IPS DF 19.7 (cell line): Measurements from ENCODE around the gene MARCHF2.
A peak's percentile ranks its signal among the peaks of the same experiment; 100 is the strongest.

Experiments used
- DNase-seq: peaks from one replicate; pipeline ENCODE4 v3.0.0-alpha.2; 2013; ENCODE audit warnings: low read depth, low spot score

MARCHF2 gene

DNA sequence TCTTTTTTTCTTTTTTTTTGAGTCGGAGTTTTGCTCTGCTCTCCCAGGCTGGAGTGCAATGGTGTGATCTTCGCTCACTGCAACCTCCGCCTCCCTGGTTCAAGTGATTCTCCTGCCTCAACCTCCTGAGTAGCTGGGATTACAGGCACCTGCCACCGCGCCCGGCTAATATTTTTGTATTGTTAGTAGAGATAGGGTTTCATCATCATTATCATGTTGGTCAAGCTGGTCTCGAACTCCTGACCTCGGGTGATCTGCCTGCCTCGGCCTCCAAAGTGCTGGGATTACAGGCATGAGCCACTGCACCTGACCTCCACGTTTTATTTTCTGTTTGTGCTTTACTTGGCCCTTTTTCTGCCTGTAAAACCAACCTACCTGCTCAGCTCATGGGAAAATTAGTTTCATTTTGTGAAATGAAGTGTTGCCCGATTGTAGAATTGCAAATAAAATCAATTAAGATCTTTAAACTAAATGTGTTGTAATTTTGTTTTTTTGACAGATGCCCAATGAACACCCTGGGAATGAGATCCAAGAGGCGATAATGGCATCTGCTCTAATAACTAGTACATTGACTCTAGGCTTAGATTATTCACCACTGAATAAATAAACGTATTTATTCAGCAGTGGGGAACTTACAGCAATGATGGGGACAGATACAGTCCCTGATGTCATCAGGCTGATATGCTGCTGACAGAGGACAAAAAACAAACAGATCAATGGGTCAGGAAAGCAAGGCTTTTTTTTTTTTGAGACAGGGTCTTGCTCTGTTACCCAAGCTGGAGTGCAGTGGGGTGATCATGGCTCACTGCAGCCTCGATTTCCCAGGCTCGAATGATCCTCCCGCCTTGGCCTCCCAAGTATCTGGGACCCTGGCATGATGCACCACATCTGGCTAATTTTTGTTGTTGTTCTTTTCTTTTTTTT lies 25.2 kb upstream of the MARCHF2 start:
- no peak for DNase-seq

DNA sequence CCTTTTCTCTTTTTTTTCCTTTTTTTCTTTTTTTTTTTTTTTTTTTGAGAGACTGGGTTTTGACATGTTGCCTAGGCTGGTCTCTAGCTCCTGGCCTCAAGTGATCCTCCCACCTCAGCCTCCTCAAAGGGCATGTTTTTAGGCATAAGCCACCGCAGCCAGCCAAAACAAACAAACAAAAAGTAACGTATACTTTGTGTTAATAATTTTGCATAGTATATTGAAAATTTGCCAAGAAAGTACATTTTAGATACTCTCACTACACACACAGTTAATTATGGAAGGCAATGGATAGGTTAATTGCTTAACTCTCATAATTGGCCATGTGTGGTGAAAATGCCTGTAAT lies 24.5 kb upstream of the MARCHF2 start:
- DNase-seq: no peak

- peak; percentile 100 for DNase-seq
Measured at GRCh38 chr19:8389891-8390616, 23.1 kb upstream of the MARCHF2 start, which contains the start of gene RAB11B. RAB11B (plus strand) TSS chr19:8390360; CDS start chr19:8390417, 57 bp downstream.

- no peak for DNase-seq
Measured at GRCh38 chr19:8390617-8390981, 22.5 kb upstream of the MARCHF2 start.

DNA sequence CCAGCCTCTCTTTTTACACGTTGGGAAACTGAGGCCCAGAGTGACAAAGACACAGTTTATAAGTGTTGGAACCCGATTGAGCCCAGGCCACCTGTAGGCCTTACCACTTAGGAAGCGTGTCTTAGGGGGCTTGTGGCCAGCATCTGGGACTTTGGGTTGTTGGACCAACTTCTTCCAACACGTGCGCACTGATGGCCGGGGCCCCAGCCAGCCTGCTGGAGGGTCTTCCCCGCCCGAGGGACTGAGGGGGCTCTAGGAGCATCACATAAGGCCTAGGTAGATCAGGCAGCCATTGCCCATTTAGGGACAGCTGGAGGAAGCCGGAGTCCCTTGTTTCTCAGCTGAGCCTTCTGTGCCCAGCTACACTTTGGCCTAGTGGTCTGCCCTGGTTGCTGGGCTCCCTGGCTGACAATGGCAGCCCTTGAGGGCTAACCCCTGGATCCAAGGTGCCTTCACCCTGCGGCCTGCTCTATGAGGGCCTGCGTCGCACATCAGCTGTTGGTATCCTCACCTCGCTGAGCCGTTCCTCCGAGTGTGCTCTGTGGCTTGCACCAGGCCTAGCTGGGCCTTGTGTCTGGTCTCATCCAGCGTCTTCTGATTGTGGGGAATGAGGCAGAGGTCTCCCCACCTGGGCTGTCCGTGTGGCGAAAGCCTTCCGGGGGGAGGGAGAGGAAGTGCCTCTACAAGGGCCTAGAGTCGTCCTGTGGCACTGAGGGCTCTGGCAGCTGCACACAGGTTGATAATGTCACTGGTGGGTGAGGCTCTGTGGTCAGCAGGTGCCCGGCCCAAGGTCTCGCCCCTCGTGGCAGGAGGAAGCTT lies 21.7 kb upstream of the MARCHF2 start:
- no peak for DNase-seq

GRCh38 chr19:8392017-8392591 lies 21.0 kb upstream of the MARCHF2 start:
- no peak for DNase-seq

GRCh38 chr19:8393192-8393870 lies 19.8 kb upstream of the MARCHF2 start:
- DNase-seq: no peak

GRCh38 chr19:8393871-8394250 lies 19.2 kb upstream of the MARCHF2 start:
- DNase-seq: no peak

GRCh38 chr19:8395621-8396082 lies 17.5 kb upstream of the MARCHF2 start:
- DNase-seq: no peak

DNA sequence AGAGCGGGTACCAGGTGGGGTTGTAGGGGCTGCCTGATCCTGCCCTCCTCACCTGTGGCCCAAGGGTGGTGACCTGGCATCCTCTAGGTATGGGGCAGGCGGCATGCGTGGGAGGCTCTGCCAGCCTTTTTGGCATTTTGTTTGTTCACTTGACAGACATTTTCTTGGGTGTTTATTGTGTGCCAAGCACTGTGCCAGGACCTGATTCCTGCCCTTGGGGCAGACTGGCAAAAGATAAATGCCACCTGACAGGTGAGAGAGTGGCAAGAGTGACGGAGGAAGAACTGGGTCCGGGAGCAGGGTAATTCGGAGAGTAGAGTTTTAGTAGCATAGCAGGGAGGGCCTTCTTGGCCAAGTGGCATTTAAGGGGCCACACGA lies 16.9 kb upstream of the MARCHF2 start:
- no peak for DNase-seq

GRCh38 chr19:8396563-8397203 lies 16.4 kb upstream of the MARCHF2 start:
- no peak for DNase-seq

DNA sequence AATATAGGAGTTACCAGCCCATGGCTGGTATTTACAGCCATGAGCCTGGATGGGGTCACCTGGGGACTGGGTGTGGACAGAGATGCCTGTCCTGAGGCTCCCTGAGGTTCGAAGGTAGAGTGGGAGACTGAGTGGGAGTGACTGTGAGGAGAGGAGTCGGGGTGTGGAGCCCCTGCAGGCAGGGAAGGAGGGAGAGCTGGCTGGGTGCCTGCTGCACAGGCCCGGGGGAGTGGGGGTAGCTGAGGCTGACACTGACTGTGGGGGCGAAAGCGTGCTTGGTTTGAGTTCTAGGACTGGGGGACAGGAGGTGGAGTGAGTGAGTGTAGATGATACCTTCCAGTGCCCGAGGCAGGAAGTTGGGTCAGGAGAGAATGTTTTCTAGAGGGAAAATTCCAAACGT lies 15.8 kb upstream of the MARCHF2 start:
- DNase-seq: no peak

DNA sequence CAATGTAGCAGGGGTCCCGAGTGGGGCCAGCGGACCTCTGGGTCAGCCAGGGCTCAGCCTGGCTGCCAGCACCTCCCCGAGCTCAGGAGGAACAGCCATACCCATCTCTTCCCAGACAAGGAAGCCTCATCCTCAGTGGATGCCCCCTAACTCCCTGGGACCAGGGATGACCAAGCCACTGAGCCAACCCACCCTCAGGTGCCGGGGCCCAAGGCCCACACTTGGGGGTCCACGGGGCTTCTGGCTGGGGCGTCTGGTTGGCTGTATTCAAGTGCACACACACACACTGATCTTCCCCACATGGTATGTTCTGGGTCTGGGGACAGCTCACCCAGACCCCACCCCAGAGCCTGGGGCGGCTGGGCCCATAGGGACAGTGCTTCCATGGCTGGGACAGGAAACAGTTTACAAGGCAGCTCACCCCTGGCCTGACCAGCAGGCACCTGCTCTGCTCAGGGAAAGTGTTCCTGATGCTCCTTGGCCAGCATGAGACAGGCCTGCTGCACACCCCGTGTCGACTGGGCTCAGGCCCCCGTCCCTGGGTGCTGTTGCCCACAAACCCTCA lies 15.3 kb upstream of the MARCHF2 start:
- DNase-seq: no peak

DNA sequence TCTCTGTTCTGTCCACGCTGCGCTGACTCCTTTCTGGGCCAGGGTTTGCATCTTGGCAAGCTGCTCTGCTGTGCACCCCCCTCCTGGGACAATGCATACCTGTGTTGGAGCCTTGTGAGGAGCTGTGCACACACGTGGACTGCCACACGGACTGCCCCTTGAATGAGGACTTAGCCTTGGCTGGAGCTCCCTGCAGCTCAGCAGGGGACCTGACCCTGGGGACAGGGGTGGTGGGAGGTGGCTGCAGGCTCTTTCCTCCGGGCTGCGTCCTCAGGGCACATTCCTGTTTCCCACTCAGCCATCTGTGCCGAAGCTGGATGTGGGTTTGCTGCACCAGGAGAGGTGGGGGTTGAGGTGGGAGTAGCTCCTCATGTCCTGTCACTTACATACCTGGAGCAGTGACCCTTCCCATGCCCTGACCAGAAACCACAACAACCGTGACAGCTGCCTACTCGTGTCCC lies 14.8 kb upstream of the MARCHF2 start:
- DNase-seq: no peak

DNA sequence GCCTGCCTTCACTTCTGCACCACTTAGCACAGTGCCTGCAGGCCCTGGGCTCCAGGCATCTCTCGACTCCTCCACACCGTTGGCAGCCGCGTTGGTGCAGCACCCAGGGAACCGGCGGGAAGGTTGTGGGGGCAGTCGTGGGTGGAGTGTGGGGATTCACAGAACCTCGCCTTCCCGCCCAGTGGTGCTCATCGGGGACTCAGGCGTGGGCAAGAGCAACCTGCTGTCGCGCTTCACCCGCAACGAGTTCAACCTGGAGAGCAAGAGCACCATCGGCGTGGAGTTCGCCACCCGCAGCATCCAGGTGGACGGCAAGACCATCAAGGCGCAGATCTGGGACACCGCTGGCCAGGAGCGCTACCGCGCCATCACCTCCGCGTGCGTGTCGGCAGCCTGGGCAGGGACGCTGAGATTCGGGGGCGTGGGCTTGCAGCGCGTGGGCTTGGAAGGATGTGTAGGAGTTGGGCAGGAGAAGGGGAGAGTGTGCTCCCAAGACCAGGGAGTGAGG lies 13.4 kb upstream of the MARCHF2 start:
- DNase-seq: no peak

DNA sequence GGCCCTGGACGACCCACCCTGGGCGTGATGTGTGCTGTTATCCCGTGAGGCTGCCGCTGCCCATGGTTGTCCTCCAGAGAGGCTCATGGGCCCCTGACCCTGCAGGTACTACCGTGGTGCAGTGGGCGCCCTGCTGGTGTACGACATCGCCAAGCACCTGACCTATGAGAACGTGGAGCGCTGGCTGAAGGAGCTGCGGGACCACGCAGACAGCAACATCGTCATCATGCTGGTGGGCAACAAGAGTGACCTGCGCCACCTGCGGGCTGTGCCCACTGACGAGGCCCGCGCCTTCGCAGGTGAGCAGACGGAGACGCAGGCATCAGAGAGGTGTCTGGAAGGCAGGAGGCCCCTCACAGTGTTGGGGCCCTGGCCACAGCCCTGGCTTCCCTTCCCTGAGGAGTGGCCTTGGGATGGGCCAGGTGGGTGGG lies 11.1 kb upstream of the MARCHF2 start:
- no peak for DNase-seq

GRCh38 chr19:8403098-8403819 lies 9.8 kb upstream of the MARCHF2 start:
- no peak for DNase-seq

DNA sequence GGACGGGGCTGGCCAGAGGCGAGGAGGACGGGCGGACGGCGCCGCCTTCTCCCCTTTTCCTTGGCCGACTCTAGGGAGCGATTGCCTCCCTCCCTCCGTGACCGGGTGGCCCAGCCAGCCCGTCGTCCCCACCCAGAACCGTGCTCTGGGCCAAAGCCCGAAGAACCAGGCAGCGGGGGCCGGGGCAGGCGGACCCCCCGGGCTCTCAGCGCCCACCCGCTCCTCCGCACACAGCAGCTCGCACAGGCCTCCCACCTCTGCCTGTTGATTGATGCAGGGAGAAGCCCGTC lies 9.3 kb upstream of the MARCHF2 start:
- no peak for DNase-seq

DNA sequence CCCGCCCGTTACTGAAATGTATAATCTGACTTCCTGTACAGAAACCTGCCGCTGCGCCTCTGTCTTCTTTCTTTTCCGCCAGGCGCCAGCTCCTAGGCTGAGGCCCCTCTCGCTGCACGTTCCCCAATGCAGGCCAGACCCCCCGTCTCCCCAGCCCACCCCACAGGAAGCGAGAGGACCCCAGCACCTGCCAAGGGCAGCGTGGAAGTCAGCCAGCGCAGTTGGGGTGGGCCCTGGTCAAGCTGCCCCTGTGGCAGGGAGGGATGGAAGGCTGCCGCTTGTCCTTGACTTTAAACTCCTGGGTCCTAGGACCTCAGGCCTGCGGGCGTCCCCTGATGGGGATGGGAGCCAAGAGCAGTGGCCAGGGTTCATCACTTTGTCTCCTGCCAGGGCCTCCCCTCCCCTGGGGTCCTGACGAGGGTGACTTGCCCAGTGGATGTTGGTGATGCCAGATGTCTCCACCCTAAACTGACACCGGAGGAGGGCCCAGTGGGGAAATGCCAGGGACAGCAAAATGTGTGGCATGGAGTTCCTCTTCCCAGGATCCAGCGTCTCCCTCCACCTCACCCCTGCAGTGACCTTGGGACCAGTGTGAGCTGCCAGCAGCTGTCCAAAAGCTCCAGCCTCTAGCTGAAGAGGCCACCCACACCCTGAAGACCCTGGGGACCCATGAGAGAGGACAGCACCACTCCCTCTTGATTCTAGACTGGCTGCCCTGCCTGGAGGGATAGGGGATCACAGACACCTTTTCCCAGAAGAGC lies 8.5 kb upstream of the MARCHF2 start:
- no peak for DNase-seq
